HCT116 (cell line): ENCODE measurements around the gene CATSPERB. TPM values are rescaled to one million over a fixed set of nuclear protein-coding genes. Genes with fewer than 3 reads are reported as not detected.

Source experiments
- ATAC-seq: fragments of 200-7000 bp; cut with Tn5 transposase; 2 replicates; pipeline ENCODE4 v1.9.1; 2020; ENCODE audit warnings: mild to moderate bottlenecking, moderate library complexity
- BruUV-seq: library from RNA; stranded (reverse); fragments of 400-500 nt; replicated peaks from 2 replicates; lab custom pipeline; 2021; lab: Mats Ljungman, UMichigan
- CTCF ChIA-PET: fragments of 300-600 bp; sonication (Branson Sonifier 250); formaldehyde crosslinking; loops from one replicate; lab custom pipeline; 2021; ENCODE audit warnings: antibody characterized with exemption; lab: Charles Lee
- POLR2A ChIA-PET: fragments of 300-600, 350-600 bp; sonication (Branson Sonifier 250); formaldehyde crosslinking; loops from one replicate; lab custom pipeline; 2021; ENCODE audit warnings: antibody characterized with exemption; lab: Charles Lee
- RAD21 ChIA-PET, 2 experiments: fragments of 300-600 bp; sonication (Branson Sonifier 250); formaldehyde crosslinking; loops; one replicate each; lab custom pipeline; 2023; ENCODE audit warnings: low total read pairs in 2 of 2; ENCODE audit not compliant: uncharacterized antibody in 2 of 2, unreplicated experiment in 2 of 2, low non-redundant PET in 1 of 2; lab: Charles Lee
- DNase-seq: peaks from one replicate; pipeline ENCODE4 v3.0.0-alpha.2; 2010; ENCODE audit warnings: low read depth, low spot score
- H2AFZ ChIP-seq: fragments of 200-600 bp; shearing (Covaris generic), sonication (generic); 2 replicates; pipeline ENCODE4 v1.6.1; 2017; ENCODE audit warnings: low read depth, mixed run types, mixed read lengths, antibody characterized with exemption, low read length; ENCODE audit not compliant: poor library complexity, severe bottlenecking
- H3K27ac ChIP-seq: 2 replicates; pipeline ENCODE4 v1.5.1; 2012; ENCODE audit warnings: low read depth, low read length
- H3K27me3 ChIP-seq: fragments of 200-600 bp; sonication (generic); 2 replicates; pipeline ENCODE4 v1.6.1; 2016; ENCODE audit warnings: mixed run types, low read length, mixed read lengths; ENCODE audit not compliant: insufficient read depth
- H3K36me3 ChIP-seq, 2 experiments: fragments of 200-500 bp in 1 of 2; fragments of 200-600 bp in 1 of 2; sonication (Bioruptor generic) in 1 of 2; sonication (generic) in 1 of 2; 2 replicates each; pipeline versions ENCODE4 v1.5.1 to v1.6.1; 2014 to 2016; ENCODE audit warnings: low read length in 2 of 2, inconsistent platforms in 1 of 2, mixed read lengths in 1 of 2, mixed run types in 1 of 2; ENCODE audit not compliant: insufficient read depth in 2 of 2, control insufficient read depth in 1 of 2
- H3K4me1 ChIP-seq, 2 experiments: fragments of 200-600 bp in 1 of 2; sonication (generic) in 1 of 2; 2 replicates each; pipeline versions ENCODE4 v1.5.1 to v1.6.1; 2012 to 2017; ENCODE audit warnings: low read length in 2 of 2, inconsistent platforms in 1 of 2, mild to moderate bottlenecking in 1 of 2, mixed read lengths in 1 of 2, mixed run types in 1 of 2, moderate library complexity in 1 of 2; ENCODE audit not compliant: insufficient read depth in 2 of 2, control insufficient read depth in 1 of 2
- H3K4me2 ChIP-seq: fragments of 200-600 bp; sonication (generic); 2 replicates; pipeline ENCODE4 v1.6.1; 2017; ENCODE audit warnings: mixed run types, low read length, mixed read lengths
- H3K4me3 ChIP-seq, 2 experiments: fragments of 200-600 bp in 1 of 2; sonication (generic) in 1 of 2; replicated peaks in 1 of 2; 2 replicates each; pipeline ENCODE4 v1.5.1; 2011 to 2016; ENCODE audit warnings: low read length in 2 of 2, control low read depth in 1 of 2, low read depth in 1 of 2, mild to moderate bottlenecking in 1 of 2, mixed read lengths in 1 of 2, mixed run types in 1 of 2
- H3K79me2 ChIP-seq: fragments of 200-600 bp; sonication (generic); 2 replicates; pipeline ENCODE4 v1.6.1; 2017; ENCODE audit warnings: mild to moderate bottlenecking, mixed run types, low read length, moderate library complexity, mixed read lengths; ENCODE audit not compliant: insufficient read depth
- H3K9ac ChIP-seq: fragments of 200-600 bp; sonication (generic); 2 replicates; pipeline ENCODE4 v1.6.1; 2016; ENCODE audit warnings: low read length, mixed read lengths
- H3K9me2 ChIP-seq: fragments of 200-600 bp; sonication (generic), shearing (Covaris generic); 2 replicates; pipeline ENCODE4 v1.6.1; 2017; ENCODE audit warnings: mixed run types, mild to moderate bottlenecking, moderate library complexity; ENCODE audit not compliant: insufficient read depth
- H3K9me3 ChIP-seq, 2 experiments: fragments of 200-500 bp in 1 of 2; fragments of 200-600 bp in 1 of 2; sonication (Bioruptor generic) in 1 of 2; sonication (generic) in 1 of 2; 2 replicates each; pipeline ENCODE4 v1.6.1; 2014 to 2017; ENCODE audit warnings: low read length in 2 of 2, mixed read lengths in 2 of 2, inconsistent platforms in 1 of 2, low read depth in 1 of 2, mild to moderate bottlenecking in 1 of 2, mixed run types in 1 of 2, moderate library complexity in 1 of 2; ENCODE audit not compliant: control insufficient read depth in 1 of 2, insufficient read depth in 1 of 2
- H4K20me1 ChIP-seq: fragments of 200-600 bp; sonication (generic), shearing (Covaris generic); 2 replicates; pipeline ENCODE4 v1.6.1; 2017; ENCODE audit warnings: mixed run types, mild to moderate bottlenecking, moderate library complexity; ENCODE audit not compliant: insufficient read depth
- CBX3 ChIP-seq: IDR thresholded peaks from 2 replicates; pipeline ENCODE4 v1.6.1; 2012; ENCODE audit warnings: low read depth
- CTCF ChIP-seq, 3 experiments: fragments of 200-600 bp in 1 of 3; sonication (generic) in 1 of 3; IDR thresholded peaks in 2 of 3; conservative IDR thresholded peaks in 1 of 3; 2 replicates each; pipeline ENCODE4 v1.5.1; 2012 to 2017; ENCODE audit warnings: low read depth in 2 of 3, low read length in 2 of 3, antibody characterized with exemption in 1 of 3, borderline replicate concordance in 1 of 3, control low read depth in 1 of 3, mild to moderate bottlenecking in 1 of 3, mixed read lengths in 1 of 3, mixed run types in 1 of 3, moderate library complexity in 1 of 3; ENCODE audit not compliant: insufficient read depth in 1 of 3
- EGR1 ChIP-seq: IDR thresholded peaks from 2 replicates; pipeline ENCODE4 v1.6.1; 2012; ENCODE audit warnings: low read depth
- EZH2 ChIP-seq: fragments of 200-600 bp; sonication (generic); IDR thresholded peaks from 2 replicates; pipeline ENCODE4 v1.6.1; 2017; ENCODE audit warnings: antibody characterized with exemption, mixed run types
- MAX ChIP-seq: IDR thresholded peaks from 2 replicates; pipeline ENCODE4 v1.6.1; 2012
- POLR2AphosphoS5 ChIP-seq: IDR thresholded peaks from 2 replicates; pipeline ENCODE4 v1.6.1; 2011; ENCODE audit warnings: mild to moderate bottlenecking, low read depth, low read length, moderate library complexity
- SP1 ChIP-seq: IDR thresholded peaks from 2 replicates; pipeline ENCODE4 v1.6.1; 2012; ENCODE audit warnings: low read depth
- SRF ChIP-seq: IDR thresholded peaks from 2 replicates; pipeline ENCODE4 v1.6.1; 2012; ENCODE audit warnings: low read depth
- TCF7L2 ChIP-seq: IDR thresholded peaks from 2 replicates; pipeline ENCODE4 v1.7.0; 2011; ENCODE audit warnings: borderline replicate concordance, inconsistent platforms; ENCODE audit not compliant: insufficient read depth, insufficient read length; ENCODE audit errors: extremely low read depth
- ZFX ChIP-seq: fragments of 450-650 bp; IDR thresholded peaks from 2 replicates; pipeline ENCODE4 v1.6.1; 2017
- ZNF274 ChIP-seq: fragments of 200-500 bp; sonication (Bioruptor generic); IDR thresholded peaks from 2 replicates; pipeline ENCODE4 v1.6.1; 2014; ENCODE audit warnings: mild to moderate bottlenecking, low read depth, low read length, inconsistent platforms
- intact Hi-C: fragments of 100-400 bp; cut with micrococcal nuclease; formaldehyde crosslinking; loops from 2 replicates; pipeline ENCODE4 v1.10.0; 2022
- total RNA-seq: library from RNA; stranded (reverse); gene quantifications from one replicate; pipeline ENCODE4 v1.2.1, GENCODE V29; 2021; ENCODE audit not compliant: unreplicated experiment

The CATSPERB gene
- total RNA-seq, 1 experiment from 2014 or later, result 0.74 TPM

GRCh38 chr14:91607322-91608047 lies 124.4 kb downstream of the CATSPERB start:
- RAD21 ChIA-PET, result no interaction called here
- no peak for TF ChIP-seq SP1
- no peak for TF ChIP-seq EZH2
- TF ChIP-seq EGR1, result no peak
- TF ChIP-seq MAX, result no peak
- TF ChIP-seq TCF7L2, result no peak
- TF ChIP-seq POLR2AphosphoS5, result no peak
- no peak for TF ChIP-seq ZFX
- TF ChIP-seq CBX3, result no peak
- no peak for TF ChIP-seq SRF
- TF ChIP-seq CTCF (IDR thresholded peaks at IDR 0.05 in 2 of 3, conservative IDR thresholded peaks at IDR 0.05 in 1 of 3; ENCODE audit: borderline replicate concordance in 1 of 3, insufficient read depth in 1 of 3, low read depth in 2 of 3, low read length in 2 of 3), result no peak
- no peak for TF ChIP-seq ZNF274
- Histone ChIP-seq H3K36me3 (no peaks in the 10 kb centered on the region), H3K27me3 (no peaks in the 10 kb centered on the region), H3K27ac (no peak overlapping the region), H3K4me3 (no peak overlapping the region), H3K79me2 (no peaks in the 10 kb centered on the region), H3K4me1 (no peaks in the 10 kb centered on the region), H4K20me1 (no peaks in the 10 kb centered on the region), H3K9ac (no peak overlapping the region), H3K9me2 (no peaks in the 10 kb centered on the region), H2AFZ (no peak overlapping the region), H3K9me3 (no peaks in the 10 kb centered on the region), H3K4me2 (no peak overlapping the region)
- peak; percentile 58; the same call in 1 of the 2 replicates for ATAC-seq
- BruUV-seq, result no TSS peak
- POLR2A ChIA-PET, result no interaction called here
- DNase-seq, result no peak
- intact Hi-C loops, result no loop called here
- CTCF ChIA-PET, result no interaction called here
